Ectodermal cell (in vitro differentiated cells): ENCODE results near the gene ZBTB7B.
"Not testable (repeated sequence)": the region's sequence is repeated elsewhere in the genome, so short reads cannot be mapped to it uniquely, and the experiment has no call there.

Source experiments
- H3K27ac ChIP-seq: 2 replicates; pipeline ENCODE4 v1.7.0; 2013; ENCODE audit warnings: mild to moderate bottlenecking, low read depth, low read length; ENCODE audit not compliant: insufficient read depth, poor library complexity, severe bottlenecking
- H3K27me3 ChIP-seq: 2 replicates; pipeline ENCODE4 v1.7.0; 2013; ENCODE audit warnings: mild to moderate bottlenecking, low read length; ENCODE audit not compliant: insufficient read depth, control insufficient read depth, poor library complexity, severe bottlenecking
- H3K36me3 ChIP-seq: one replicate; pipeline ENCODE4 v1.7.0; 2013; ENCODE audit warnings: low read length; ENCODE audit not compliant: control insufficient read depth, insufficient read depth
- H3K4me1 ChIP-seq: one replicate; pipeline ENCODE4 v1.7.0; 2013; ENCODE audit warnings: low read length; ENCODE audit not compliant: control insufficient read depth, insufficient read depth
- H3K4me3 ChIP-seq: 2 replicates; pipeline ENCODE4 v1.7.0; 2013; ENCODE audit warnings: low read depth, low read length, control low read depth; ENCODE audit not compliant: insufficient read depth
- H3K9me3 ChIP-seq: 2 replicates; pipeline ENCODE4 v1.7.0; 2013; ENCODE audit warnings: mild to moderate bottlenecking, low read length, moderate library complexity; ENCODE audit not compliant: control insufficient read depth
- WGBS, 2 experiments: methylation state at CpG; one replicate each; pipeline ENCODE4 v1.1.7; 2013; ENCODE audit warnings: missing lambda C conversion rate in 2 of 2; 5-methylcytosine and 5-hydroxymethylcytosine counted together

The ZBTB7B gene

DNA sequence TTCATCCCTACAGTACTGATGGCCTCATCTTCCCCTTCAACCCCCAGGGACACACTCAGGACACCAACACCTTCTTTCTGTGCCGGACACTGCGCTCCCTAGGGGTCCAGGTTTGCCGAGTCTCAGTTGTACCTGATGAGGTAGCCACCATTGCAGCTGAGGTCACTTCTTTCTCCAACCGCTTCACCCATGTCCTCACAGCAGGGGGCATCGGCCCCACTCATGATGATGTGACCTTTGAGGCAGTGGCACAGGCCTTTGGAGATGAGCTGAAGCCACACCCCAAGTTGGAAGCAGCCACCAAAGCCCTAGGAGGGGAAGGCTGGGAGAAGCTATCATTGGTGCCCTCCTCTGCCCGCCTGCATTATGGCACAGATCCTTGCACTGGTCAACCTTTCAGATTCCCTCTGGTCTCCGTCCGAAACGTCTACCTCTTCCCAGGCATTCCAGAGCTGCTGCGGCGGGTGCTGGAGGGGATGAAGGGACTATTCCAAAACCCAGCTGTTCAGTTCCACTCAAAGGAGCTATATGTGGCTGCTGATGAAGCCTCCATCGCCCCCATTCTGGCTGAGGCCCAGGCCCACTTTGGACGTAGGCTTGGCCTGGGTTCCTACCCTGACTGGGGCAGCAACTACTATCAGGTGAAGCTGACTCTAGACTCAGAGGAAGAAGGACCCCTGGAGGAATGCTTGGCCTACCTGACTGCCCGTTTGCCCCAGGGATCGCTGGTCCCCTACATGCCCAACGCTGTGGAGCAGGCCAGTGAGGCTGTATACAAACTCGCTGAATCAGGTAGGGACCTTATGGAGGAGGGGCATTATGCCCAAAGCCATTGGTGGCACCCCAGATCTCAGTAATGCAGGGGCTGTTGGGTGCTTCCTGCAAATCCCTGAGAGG lies 14.3 kb upstream of the ZBTB7B start:
- H3K4me1 ChIP-seq: peaks cover 9% of the 10 kb centered on the region
- 96% methylated on average over 17 of the region's 17 CpGs for WGBS, 2 experiments
- H3K36me3 ChIP-seq: peaks cover 34% of the 10 kb centered on the region
- H3K9me3 ChIP-seq: no peaks in the 10 kb centered on the region
- H3K27me3 ChIP-seq: no peaks in the 10 kb centered on the region
- no peak overlapping the region for H3K27ac ChIP-seq
- no peak overlapping the region for H3K4me3 ChIP-seq

- WGBS, 2 experiments: 87 to 94% methylated on average over 3 of the region's 3 CpGs
- no peak overlapping the region for H3K27ac ChIP-seq
- H3K4me1 ChIP-seq: peaks cover 6% of the 10 kb centered on the region
- no peaks in the 10 kb centered on the region for H3K27me3 ChIP-seq
- H3K4me3 ChIP-seq: no peak overlapping the region
- H3K36me3 ChIP-seq: peaks cover 34% of the 10 kb centered on the region
- H3K9me3 ChIP-seq: no peaks in the 10 kb centered on the region
Measured at GRCh38 chr1:154989195-154989860, 13.3 kb upstream of the ZBTB7B start.

- H3K4me3 ChIP-seq: no peak overlapping the region
- 92 to 94% methylated on average over 8 of the region's 8 CpGs for WGBS, 2 experiments
- H3K27me3 ChIP-seq: no peaks in the 10 kb centered on the region
- peaks cover 34% of the 10 kb centered on the region for H3K36me3 ChIP-seq
- H3K9me3 ChIP-seq: no peaks in the 10 kb centered on the region
- H3K4me1 ChIP-seq: no peaks in the 10 kb centered on the region
- no peak overlapping the region for H3K27ac ChIP-seq
Measured at GRCh38 chr1:154990276-154990675, 12.3 kb upstream of the ZBTB7B start.

GRCh38 chr1:154992721-154993571 lies 9.7 kb upstream of the ZBTB7B start:
- H3K9me3 ChIP-seq: no peaks in the 10 kb centered on the region
- no peaks in the 10 kb centered on the region for H3K27me3 ChIP-seq
- 89 to 92% methylated on average over 14 of the region's 14 CpGs for WGBS, 2 experiments
- H3K4me1 ChIP-seq: no peaks in the 10 kb centered on the region
- H3K27ac ChIP-seq: no peak overlapping the region
- H3K4me3 ChIP-seq: no peak overlapping the region
- peaks cover 30% of the 10 kb centered on the region for H3K36me3 ChIP-seq

DNA sequence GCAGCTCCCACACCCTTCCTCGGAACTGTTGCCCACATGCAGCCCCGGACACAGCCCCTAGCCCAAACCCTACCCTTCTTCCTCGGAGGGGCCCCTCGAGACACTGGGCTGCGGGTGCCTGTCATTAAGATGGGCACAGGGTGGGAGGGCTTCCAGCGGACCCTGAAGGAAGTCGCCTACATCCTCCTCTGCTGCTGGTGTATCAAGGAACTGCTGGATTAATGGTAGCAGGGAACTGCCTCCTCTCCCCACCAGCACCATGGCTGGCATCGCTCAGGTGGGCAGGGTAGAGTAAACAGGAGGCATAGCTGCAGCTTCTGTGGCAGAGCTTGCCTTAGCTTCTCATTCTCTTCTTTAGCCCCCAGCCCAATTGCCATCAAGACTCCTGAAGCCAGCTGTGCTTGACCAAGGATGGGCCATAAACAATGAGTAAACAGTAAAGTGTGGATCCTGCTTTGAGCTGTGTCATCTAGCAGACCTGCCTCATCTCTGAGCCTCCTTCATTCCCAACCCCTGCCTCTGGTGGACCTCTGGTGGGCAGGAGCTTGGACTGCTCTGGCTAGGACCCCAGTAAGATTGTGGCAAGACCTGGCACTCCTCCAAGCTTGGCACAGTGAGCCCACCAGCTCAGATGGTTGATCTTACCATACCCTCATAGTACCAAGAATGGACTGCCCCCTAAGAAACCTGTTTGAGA lies 8.9 kb upstream of the ZBTB7B start, which contains the start of gene LENEP:
Gene LENEP, plus strand, starts transcription at position 15 of the 697 bp plus-strand sequence. Its CDS starts 22 bp downstream, at position 37.
- Histone ChIP-seq H3K4me3 (no peak within 1 kb of the TSS), H3K36me3 (peaks cover 23% of the 10 kb centered on the region), H3K4me1 (no peaks in the 10 kb centered on the region), H3K9me3 (no peaks in the 10 kb centered on the region), H3K27ac (no peak within 1 kb of the TSS), H3K27me3 (no peaks in the 10 kb centered on the region)
- WGBS, 2 experiments: 91 to 92% methylated on average over 8 of the region's 8 CpGs

GRCh38 chr1:154994269-154994587 lies 8.4 kb upstream of the ZBTB7B start:
- no peaks in the 10 kb centered on the region for H3K27me3 ChIP-seq
- 94 to 98% methylated on average over 1 of the region's 1 CpG for WGBS, 2 experiments
- no peak overlapping the region for H3K27ac ChIP-seq
- H3K36me3 ChIP-seq: peaks cover 18% of the 10 kb centered on the region
- no peaks in the 10 kb centered on the region for H3K4me1 ChIP-seq
- H3K9me3 ChIP-seq: no peaks in the 10 kb centered on the region
- H3K4me3 ChIP-seq: no peak overlapping the region

- Histone ChIP-seq H3K27ac (no peak overlapping the region), H3K4me1 (no peaks in the 10 kb centered on the region), H3K27me3 (no peaks in the 10 kb centered on the region), H3K36me3 (peaks cover 14% of the 10 kb centered on the region), H3K4me3 (no peak overlapping the region), H3K9me3 (no peaks in the 10 kb centered on the region)
- WGBS, 2 experiments: 94 to 96% methylated on average over 3 of the region's 3 CpGs
Measured at GRCh38 chr1:154994591-154994990, 8.0 kb upstream of the ZBTB7B start.

GRCh38 chr1:154995301-154995983 lies 7.2 kb upstream of the ZBTB7B start:
- WGBS, 2 experiments: 77 to 91% methylated on average over 10 to 12 of the region's 13 CpGs
- H3K27ac ChIP-seq, H3K9me3 ChIP-seq, H3K36me3 ChIP-seq, H3K27me3 ChIP-seq, H3K4me1 ChIP-seq, H3K4me3 ChIP-seq: not testable (repeated sequence)

- Histone ChIP-seq H3K27ac (no peak overlapping the region), H3K36me3 (no peaks in the 10 kb centered on the region), H3K9me3 (no peaks in the 10 kb centered on the region), H3K27me3 (no peaks in the 10 kb centered on the region), H3K4me3 (no peak overlapping the region), H3K4me1 (no peaks in the 10 kb centered on the region)
- WGBS, 2 experiments: 88 to 89% methylated on average over 15 of the region's 15 CpGs
Measured at GRCh38 chr1:154996966-154997701, 5.5 kb upstream of the ZBTB7B start.
